HepG2 (cell line): Measurements from ENCODE around the gene ZC3H4. TPM values are rescaled to one million over a fixed set of nuclear protein-coding genes. Genes with fewer than 3 reads are reported as not detected.
"Not testable (repeated sequence)": the region's sequence is repeated elsewhere in the genome, so short reads cannot be mapped to it uniquely, and the experiment has no call there.

ENCODE experiments used
- ATAC-seq: fragments of 200-7000 bp; cut with Tn5 transposase; 3 replicates; pipeline ENCODE4 v1.9.1; 2020; ENCODE audit warnings: mild to moderate bottlenecking, moderate library complexity
- BruUV-seq: library from RNA; stranded (reverse); fragments of 400-500 nt; replicated peaks from 2 replicates; lab custom pipeline; 2021; lab: Mats Ljungman, UMichigan
- CTCF ChIA-PET: fragments of 300-600 bp; formaldehyde crosslinking; extraction: SDS; loops from one replicate; lab custom pipeline; 2021; ENCODE audit warnings: low total read pairs, inconsistent platforms, low intra/inter-chr PET ratio; lab: Yijun Ruan, JAX
- POLR2A ChIA-PET: fragments of 350-600 bp; sonication (Branson Sonifier 250); formaldehyde crosslinking; loops from one replicate; lab custom pipeline; 2020; ENCODE audit warnings: antibody characterized with exemption, inconsistent platforms; lab: Yijun Ruan, JAX
- DNase-seq: peaks from one replicate; pipeline ENCODE4 v3.0.0-alpha.2; 2015; ENCODE audit warnings: low spot score
- FAIRE-seq: peaks from 3 replicates; lab custom pipeline; 2011; peaks lifted over from hg19 to GRCh38; lab: Jason Lieb, UNC
- H2AFZ ChIP-seq: one replicate; pipeline ENCODE4 v1.6.1; 2011; ENCODE audit warnings: low read length, inconsistent platforms
- H3K27ac ChIP-seq: fragments of 300-600 bp; 3 replicates; pipeline ENCODE4 v1.8.0; 2011; ENCODE audit warnings: mixed run types, mild to moderate bottlenecking, mixed read lengths, low read length, inconsistent platforms; ENCODE audit not compliant: insufficient read depth; ENCODE audit errors: extremely low read length
- H3K27me3 ChIP-seq, 2 experiments: fragments of 200-600 bp in 1 of 2; 2 replicates in 1 of 2; 3 replicates in 1 of 2; pipeline versions ENCODE4 v1.6.0 to v1.8.0; 2011; ENCODE audit warnings: low read length in 2 of 2, mild to moderate bottlenecking in 2 of 2, moderate library complexity in 2 of 2, inconsistent platforms in 1 of 2; ENCODE audit not compliant: insufficient read depth in 2 of 2, control insufficient read depth in 1 of 2
- H3K36me3 ChIP-seq, 2 experiments: fragments of 200-600 bp in 1 of 2; replicated peaks in 1 of 2; 2 replicates in 1 of 2; 3 replicates in 1 of 2; pipeline versions ENCODE4 v1.5.1 to v1.8.0; 2011; ENCODE audit warnings: low read length in 2 of 2, inconsistent platforms in 1 of 2; ENCODE audit not compliant: insufficient read depth in 2 of 2, control insufficient read depth in 1 of 2
- H3K4me1 ChIP-seq: 2 replicates; pipeline ENCODE4 v1.5.1; 2012; ENCODE audit warnings: low read length, inconsistent platforms; ENCODE audit not compliant: insufficient read depth
- H3K4me2 ChIP-seq: 2 replicates; pipeline ENCODE4 v1.6.0; 2011; ENCODE audit warnings: low read depth, low read length, inconsistent platforms
- H3K4me3 ChIP-seq, 3 experiments: fragments of 200-600 bp in 1 of 3; sonication (generic), shearing (Covaris generic) in 1 of 3; replicated peaks in 1 of 3; 2 replicates each; pipeline ENCODE4 v1.5.1; 2011 to 2016; ENCODE audit warnings: low read length in 3 of 3, inconsistent platforms in 2 of 3, low read depth in 2 of 3, mild to moderate bottlenecking in 2 of 3, control low read depth in 1 of 3, mixed read lengths in 1 of 3; ENCODE audit not compliant: insufficient read depth in 1 of 3
- H3K79me2 ChIP-seq: one replicate; pipeline ENCODE4 v1.6.1; 2011; ENCODE audit warnings: low read length, inconsistent platforms; ENCODE audit not compliant: insufficient read depth
- H3K9ac ChIP-seq: 2 replicates; pipeline ENCODE4 v1.6.0; 2011; ENCODE audit warnings: mild to moderate bottlenecking, low read depth, low read length, inconsistent platforms; ENCODE audit not compliant: insufficient read depth
- H3K9me3 ChIP-seq: 2 replicates; pipeline ENCODE4 v1.5.1; 2012; ENCODE audit warnings: mild to moderate bottlenecking, low read length
- H4K20me1 ChIP-seq: 2 replicates; pipeline ENCODE4 v1.6.0; 2011; ENCODE audit warnings: inconsistent platforms, mild to moderate bottlenecking, low read length, moderate library complexity; ENCODE audit not compliant: insufficient read depth
- FOSL2 ChIP-seq: sonication (generic); formaldehyde crosslinking; IDR thresholded peaks from 2 replicates; pipeline ENCODE4 v1.4.0; 2020; ENCODE audit warnings: missing genetic modification reagents
- HNRNPK ChIP-seq: fragments of 200-400 bp; formaldehyde crosslinking; IDR thresholded peaks from 2 replicates; pipeline ENCODE4 v1.6.1; 2018; ENCODE audit warnings: low read length, low read depth, moderate library complexity, mild to moderate bottlenecking; ENCODE audit not compliant: poor library complexity, severe bottlenecking
- RBFOX2 ChIP-seq: fragments of 200-400 bp; formaldehyde crosslinking; IDR thresholded peaks from 2 replicates; pipeline ENCODE4 v1.6.1; 2017; ENCODE audit warnings: low read depth, mild to moderate bottlenecking, low read length
- WGBS: methylation state at CpG from one replicate; pipeline ENCODE4 v1.1.6; 2017; ENCODE audit warnings: low lambda C conversion rate; 5-methylcytosine and 5-hydroxymethylcytosine counted together
- in situ Hi-C: cut with HindIII; loops from 2 replicates; pipeline ENCODE4 v1.10.0; 2017; ENCODE audit warnings: low pct_unique_long_range_greater_than_20kb; ENCODE audit not compliant: extremely low pct_ligation_motif_present
- intact Hi-C: fragments of 100-400 bp; cut with micrococcal nuclease; formaldehyde crosslinking; loops from one replicate; pipeline ENCODE4 v1.10.0; 2022; ENCODE audit not compliant: unreplicated experiment
- polyA plus RNA-seq, 8 experiments: library from polyadenylated mRNA; depleted of rRNA in 3 of 8; stranded (reverse) in 7 of 8; unstranded in 1 of 8; fragments of >200 nt; fragmentation: Illumina TruSeq in 4 of 8; extraction: Trizol in 4 of 8; gene quantifications; 2 replicates each; pipeline versions ENCODE4 v1.2.1 to v1.2.3, GENCODE V29; 2011 to 2016; ENCODE audit warnings: low read depth in 4 of 8, missing spikeins in 1 of 8, mixed read lengths in 1 of 8; ENCODE audit not compliant: insufficient read depth in 1 of 8
- total RNA-seq, 5 experiments: library from RNA; depleted of rRNA; stranded (reverse); fragments of >200 nt; fragmentation: Illumina TruSeq; extraction: Trizol; gene quantifications; 2 replicates each; pipeline ENCODE4 v1.2.3, GENCODE V29; 2016; ENCODE audit warnings: low read depth in 1 of 5
- TF ChIP-seq, protein P1 (sequence below): sonication (generic); formaldehyde crosslinking; IDR thresholded peaks from 2 replicates; pipeline ENCODE4 v1.8.0; 2022; ENCODE audit warnings: mild to moderate bottlenecking, missing genetic modification reagents, moderate library complexity

The ZC3H4 gene
- total and polyA plus RNA-seq, 2 of the 13 experiments (the other 11 are each of a cell fraction or from before 2014, with no cell fraction given) = 1.8 to 10.7 TPM

DNA sequence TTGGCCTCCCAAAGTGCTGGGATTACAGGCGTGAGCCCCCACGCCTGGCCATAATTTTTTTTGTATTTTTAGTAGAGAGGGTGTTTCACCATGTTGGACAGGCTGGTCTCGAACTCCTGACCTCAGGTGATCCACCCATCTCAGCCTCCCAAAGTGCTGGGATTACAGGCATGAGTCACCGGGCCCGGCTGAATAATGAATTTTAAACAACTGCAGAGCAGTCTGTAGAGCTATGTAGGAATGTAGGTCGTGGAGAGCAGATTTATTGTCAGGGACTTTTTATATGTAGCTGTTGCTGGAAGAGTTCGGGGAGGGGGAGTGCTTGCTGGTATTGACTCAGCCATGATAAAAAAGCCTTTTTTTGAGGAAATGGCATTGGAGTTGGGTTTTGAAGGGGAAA lies 27.7 kb upstream of the ZC3H4 start:
- BruUV-seq, H3K27ac ChIP-seq, DNase-seq, intact Hi-C loops, H2AFZ ChIP-seq, CTCF ChIA-PET, in situ Hi-C loops, H3K9me3 ChIP-seq, H3K27me3 ChIP-seq, H3K9ac ChIP-seq, H3K4me3 ChIP-seq, H4K20me1 ChIP-seq, H3K4me1 ChIP-seq, ATAC-seq, FAIRE-seq, H3K4me2 ChIP-seq: not testable (repeated sequence)
- H3K36me3 ChIP-seq = peaks cover 21 to 48% of the 10 kb centered on the region in 2 experiments
- peak; percentile 26; the same call in 1 of the 2 replicates for TF ChIP-seq FOSL2 (CRISPR knock-in tag)
- 89% methylated on average over 7 of the region's 7 CpGs for WGBS
- peaks cover 64% of the 10 kb centered on the region for H3K79me2 ChIP-seq
- POLR2A ChIA-PET = interaction anchor here (0.6 to 0.8 kb wide), 2 partner anchors 9 to 86 kb away, joined by 3 read pairs; no protein-coding TSS in a partner anchor

DNA sequence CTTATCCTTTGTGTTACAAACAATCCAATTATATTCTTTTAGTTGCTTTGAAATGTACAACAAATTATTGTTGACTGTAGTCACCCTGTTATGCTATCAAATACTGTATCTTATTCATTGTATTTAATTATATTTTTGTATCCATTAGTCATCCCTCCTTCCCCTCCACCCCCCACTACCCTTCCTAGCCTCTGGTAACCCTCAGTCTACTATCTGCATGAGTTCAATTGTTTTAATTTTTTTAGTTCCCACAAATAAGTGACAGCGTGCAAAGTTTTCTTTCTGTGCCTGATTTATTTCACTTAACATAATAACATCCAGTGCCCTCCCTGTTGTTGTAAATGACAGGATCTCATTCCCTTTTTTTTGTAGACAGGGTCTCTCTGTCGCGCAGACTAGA lies 21.6 kb upstream of the ZC3H4 start:
- peaks cover 23% of the 10 kb centered on the region for H4K20me1 ChIP-seq
- no peak overlapping the region for H3K9ac ChIP-seq
- H3K27ac ChIP-seq = no peak overlapping the region
- no TSS peak for BruUV-seq
- no peak for FAIRE-seq
- WGBS = 97% methylated on average over 3 of the region's 3 CpGs
- peaks cover 56% of the 10 kb centered on the region for H3K4me1 ChIP-seq
- no peaks in the 10 kb centered on the region; a peak in 1 of 5 replicates for H3K27me3 ChIP-seq
- peaks cover 87% of the 10 kb centered on the region for H3K79me2 ChIP-seq
- ATAC-seq = no peak
- intact Hi-C loops (no loop called here), in situ Hi-C loops (no loop called here)
- DNase-seq = no peak
- peak overlapping the region; percentile 48 for H3K4me2 ChIP-seq
- TF ChIP-seq HNRNPK (peak; percentile 83), RBFOX2 (0 out of 2 replicates have a peak, but pooled peaks have one; percentile 12)
- TF ChIP-seq, protein P1, sequence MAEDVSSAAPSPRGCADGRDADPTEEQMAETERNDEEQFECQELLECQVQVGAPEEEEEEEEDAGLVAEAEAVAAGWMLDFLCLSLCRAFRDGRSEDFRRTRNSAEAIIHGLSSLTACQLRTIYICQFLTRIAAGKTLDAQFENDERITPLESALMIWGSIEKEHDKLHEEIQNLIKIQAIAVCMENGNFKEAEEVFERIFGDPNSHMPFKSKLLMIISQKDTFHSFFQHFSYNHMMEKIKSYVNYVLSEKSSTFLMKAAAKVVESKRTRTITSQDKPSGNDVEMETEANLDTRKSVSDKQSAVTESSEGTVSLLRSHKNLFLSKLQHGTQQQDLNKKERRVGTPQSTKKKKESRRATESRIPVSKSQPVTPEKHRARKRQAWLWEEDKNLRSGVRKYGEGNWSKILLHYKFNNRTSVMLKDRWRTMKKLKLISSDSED (CRISPR knock-in tag) = no peak
- CTCF ChIA-PET = no interaction called here
- H3K9me3 ChIP-seq = no peaks in the 10 kb centered on the region
- H3K4me3 ChIP-seq = peak overlapping the region in 1 of 3 experiments; percentile 20; a peak in 1 of 6 replicates
- H3K36me3 ChIP-seq = peaks cover 2 to 5% of the 10 kb centered on the region in 2 experiments; a peak in 3 of 5 replicates
- POLR2A ChIA-PET = interaction anchor here (1.0 kb wide), 1 partner anchor 22 kb away, joined by 3 read pairs; the partner anchor contains the start of gene ZC3H4
- H2AFZ ChIP-seq = no peak overlapping the region
